Psoas muscle (tissue), 8 donors: ENCODE measurements around the gene SH2D3C. TPM values are rescaled to one million over a fixed set of nuclear protein-coding genes. Genes with fewer than 3 reads are reported as not detected.
A peak's percentile ranks its signal among the peaks of the same experiment; 100 is the strongest.

Experiments used
- ATAC-seq, 4 donors: fragments of 200-7000 bp; cut with Tn5 transposase; one replicate each; pipeline ENCODE4 v1.9.1; 2020; ENCODE audit warnings: moderate library complexity in 3 of 4, mild to moderate bottlenecking in 2 of 4
- DNase-seq, 2 donors: peaks; one replicate each; pipeline ENCODE4 v3.0.0-alpha.2; 2020
- H3K27ac ChIP-seq: fragments of 200-600 bp; one replicate; pipeline ENCODE4 v1.8.0; 2022
- H3K27me3 ChIP-seq, 3 donors: fragments of 200-600 bp in 1 of 3; one replicate each; pipeline versions ENCODE4 v1.6.1 to v1.8.0; 2013 to 2022; ENCODE audit warnings: low read length in 2 of 3, mild to moderate bottlenecking in 2 of 3, moderate library complexity in 1 of 3; ENCODE audit not compliant: insufficient read depth in 3 of 3
- H3K36me3 ChIP-seq, 2 donors: fragments of 200-600 bp in 1 of 2; one replicate each; pipeline versions ENCODE4 v1.6.1 to v1.8.0; 2013 to 2022; ENCODE audit warnings: low read depth in 1 of 2, mild to moderate bottlenecking in 1 of 2, moderate library complexity in 1 of 2; ENCODE audit not compliant: insufficient read depth in 1 of 2
- H3K4me1 ChIP-seq: fragments of 200-600 bp; one replicate; pipeline ENCODE4 v1.8.0; 2022
- H3K4me3 ChIP-seq: fragments of 200-600 bp; one replicate; pipeline ENCODE4 v1.8.0; 2022; ENCODE audit warnings: mild to moderate bottlenecking
- H3K9me3 ChIP-seq: fragments of 200-600 bp; one replicate; pipeline ENCODE4 v1.8.0; 2022
- CTCF ChIP-seq: fragments of 200-600 bp; IDR thresholded peaks from one replicate; pipeline ENCODE4 v1.8.0; 2022; ENCODE audit warnings: antibody characterized with exemption
- WGBS, 3 donors: extraction: QIAGEN DNeasy Blood & Tissue Kit; methylation state at CpG; one replicate each; pipeline versions ENCODE4 v1.1.6 to v1.1.7; 2013; 5-methylcytosine and 5-hydroxymethylcytosine counted together
- intact Hi-C, 2 donors: fragments of 100-400 bp; cut with DNase I; formaldehyde crosslinking; loops; one replicate each; pipeline versions ENCODE4 v1.11.0 to v1.14.2; 2022
- polyA plus RNA-seq, 3 donors: library from polyadenylated mRNA; stranded (reverse); fragments of 200-250 nt; gene quantifications; one replicate each; pipeline ENCODE4 v1.2.3, GENCODE V29; 2013
- total RNA-seq, 4 donors: library from RNA; stranded (reverse); fragmentation: NEBNext Ultra II Directional in 2 of 4; extraction: Animal tissue kit (Norgen Biotek cat#: 25700) in 2 of 4; gene quantifications; one replicate each; pipeline versions ENCODE4 v1.2.1 to v1.2.4, GENCODE V29; 2021 to 2023
- donor health status: healthy with polysubstance abuse.
- donor health status: DM: no; HTN: no; CAD: no; lungs with moderate emphysema.
- donor health status: Bipolar disorder and iron deficiency.
- donor health status: healthy.
- donor health status: DM: yes; HTN: yes; CAD: no.
- donor health status: DM: no; HTN: no; CAD: no.
- donor health status: DM: no; HTN: no; CAD: no.
- donor health status: DM: yes; HTN: yes; CAD: no.

Gene SH2D3C
- total and polyA plus RNA-seq, 7 donors, result 5.3 to 12.0 (median 10.0) TPM

GRCh38 chr9:127728808-127729207 lies 49.7 kb downstream of the SH2D3C start:
- peaks cover 0 to 31% of the 10 kb centered on the region in 2 donors for H3K36me3 ChIP-seq
- H3K4me3 ChIP-seq, result no peak overlapping the region
- WGBS, 3 donors, result 85 to 88% (median 87%) methylated on average over 8 of the region's 8 CpGs
- intact Hi-C loops, result no loop called here
- H3K9me3 ChIP-seq, result no peaks in the 10 kb centered on the region
- no peak overlapping the region for H3K27ac ChIP-seq
- H3K27me3 ChIP-seq, result no peaks in the 10 kb centered on the region
- ATAC-seq (no peak), DNase-seq (no peak)
- no peak for TF ChIP-seq CTCF
- H3K4me1 ChIP-seq, result no peaks in the 10 kb centered on the region

DNA sequence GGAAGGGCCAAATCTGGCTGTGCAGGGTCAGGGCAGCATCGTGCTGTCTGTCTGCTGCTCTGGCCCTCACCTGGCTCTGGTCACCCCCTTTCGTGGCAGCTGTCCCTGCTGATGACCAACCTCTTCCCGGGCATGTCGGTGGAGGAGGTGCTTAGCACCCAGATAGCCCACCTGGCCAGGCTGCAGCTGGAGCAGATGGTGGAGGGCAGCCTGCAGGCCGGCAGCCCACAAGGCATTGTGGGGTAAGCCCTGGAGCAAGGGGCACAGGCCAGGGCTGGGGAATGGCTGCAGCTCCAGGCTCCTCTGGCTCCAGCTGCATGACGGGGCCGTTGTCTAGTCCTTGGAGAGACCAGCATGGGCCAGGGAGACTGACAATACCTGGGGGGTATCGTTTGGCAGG lies 51.6 kb downstream of the SH2D3C start:
- Histone ChIP-seq H3K36me3 (peaks cover 0 to 13% of the 10 kb centered on the region in 2 donors), H3K27ac (no peak overlapping the region), H3K27me3 (no peaks in the 10 kb centered on the region), H3K9me3 (no peaks in the 10 kb centered on the region), H3K4me3 (no peak overlapping the region), H3K4me1 (no peaks in the 10 kb centered on the region)
- intact Hi-C loops, result no loop called here
- no peak for ATAC-seq
- TF ChIP-seq CTCF, result no peak
- 70 to 74% (median 73%) methylated on average over 8 of the region's 8 CpGs for WGBS, 3 donors
- no peak for DNase-seq

DNA sequence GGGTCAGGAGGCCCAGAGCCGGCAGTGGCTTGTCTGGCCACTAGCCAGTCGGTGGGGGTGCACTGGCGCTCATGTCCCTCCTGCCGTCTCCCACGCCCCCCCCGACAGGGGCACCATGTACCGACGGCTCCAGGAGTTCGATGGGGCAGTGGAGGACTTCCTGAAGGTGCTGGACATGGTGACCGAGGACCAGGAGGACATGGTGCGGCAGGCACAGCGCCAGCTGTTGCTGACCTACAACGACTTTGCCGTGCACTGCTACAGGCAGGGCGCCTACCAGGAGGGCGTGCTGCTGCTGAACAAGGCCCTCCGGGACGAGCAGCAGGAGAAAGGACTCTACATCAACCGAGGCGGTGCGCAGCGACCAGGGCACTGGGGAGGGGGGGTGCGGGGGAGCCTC lies 54.5 kb downstream of the SH2D3C start:
- no peaks in the 10 kb centered on the region for H3K9me3 ChIP-seq
- no peaks in the 10 kb centered on the region for H3K27me3 ChIP-seq
- DNase-seq, result peak in 1 of 2 donors; percentile 55
- H3K4me3 ChIP-seq, result no peak overlapping the region
- 36 to 43% (median 36%) methylated on average over 23 of the region's 23 CpGs for WGBS, 3 donors
- no peak for TF ChIP-seq CTCF
- intact Hi-C loops, result no loop called here
- H3K27ac ChIP-seq, result no peak overlapping the region
- ATAC-seq, result peak in 1 of 4 donors; percentile 36
- no peaks in the 10 kb centered on the region for H3K36me3 ChIP-seq
- no peaks in the 10 kb centered on the region for H3K4me1 ChIP-seq

DNA sequence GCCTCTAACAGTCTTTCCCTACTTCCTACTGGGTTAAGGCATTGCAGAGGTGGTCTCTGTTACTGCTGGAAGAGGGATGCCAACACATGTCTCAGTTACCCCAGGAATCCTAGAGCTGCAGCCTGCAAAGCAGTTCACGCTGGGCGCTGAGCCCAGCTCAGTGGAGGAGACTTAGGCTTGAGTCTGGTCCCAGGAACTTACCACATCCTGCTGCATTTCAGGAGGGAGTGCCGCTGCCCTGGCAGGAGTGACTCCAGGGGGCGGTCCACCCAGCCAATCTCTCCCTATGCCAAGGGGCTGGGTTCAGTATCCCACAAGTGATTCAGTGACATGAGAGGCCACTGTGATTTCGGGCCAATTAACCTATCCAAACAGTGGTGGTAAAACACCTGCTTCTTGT lies 55.0 kb downstream of the SH2D3C start:
- intact Hi-C loops, result no loop called here
- Histone ChIP-seq H3K4me3 (no peak overlapping the region), H3K27me3 (no peaks in the 10 kb centered on the region), H3K4me1 (no peaks in the 10 kb centered on the region), H3K27ac (no peak overlapping the region), H3K9me3 (no peaks in the 10 kb centered on the region), H3K36me3 (no peaks in the 10 kb centered on the region)
- no peak for TF ChIP-seq CTCF
- WGBS, 3 donors, result 69 to 83% (median 81%) methylated on average over 5 of the region's 5 CpGs
- ATAC-seq (no peak), DNase-seq (no peak)

DNA sequence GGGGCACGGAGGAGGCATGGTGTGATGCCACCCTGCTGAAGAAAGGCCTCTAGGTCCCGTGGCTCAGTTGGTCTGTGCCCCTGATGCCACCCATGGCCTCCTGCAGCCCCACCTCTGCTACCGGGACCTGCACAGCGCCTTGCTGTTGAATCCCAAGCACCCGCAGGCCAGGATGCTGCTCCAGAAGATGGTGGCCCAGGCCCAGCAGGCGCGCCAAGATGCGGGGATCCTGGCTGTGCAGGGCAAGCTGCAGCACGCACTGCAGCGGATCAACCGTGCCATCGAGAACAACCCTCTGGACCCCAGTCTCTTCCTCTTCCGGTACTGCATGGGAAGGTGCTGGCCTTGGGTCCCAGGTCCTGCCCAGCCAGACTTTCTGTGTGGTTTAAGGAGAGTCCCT lies 55.5 kb downstream of the SH2D3C start:
- H3K4me1 ChIP-seq, result no peaks in the 10 kb centered on the region
- no peaks in the 10 kb centered on the region for H3K27me3 ChIP-seq
- WGBS, 3 donors, result 96 to 97% (median 97%) methylated on average over 11 to 13 of the region's 13 CpGs
- no peak overlapping the region for H3K4me3 ChIP-seq
- DNase-seq, result no peak
- no peak for TF ChIP-seq CTCF
- no peak for ATAC-seq
- H3K27ac ChIP-seq, result no peak overlapping the region
- intact Hi-C loops, result no loop called here
- no peaks in the 10 kb centered on the region for H3K36me3 ChIP-seq
- H3K9me3 ChIP-seq, result no peaks in the 10 kb centered on the region
